SK-N-SH (cell line): Measurements from ENCODE around the gene TLN1. TPM values are rescaled to one million over a fixed set of nuclear protein-coding genes. Genes with fewer than 3 reads are reported as not detected.

Experiments used
- CTCF ChIA-PET: fragments of 300-600, 350-600 bp; formaldehyde crosslinking; extraction: SDS; loops from one replicate; lab custom pipeline; 2021; lab: Yijun Ruan, JAX
- POLR2A ChIA-PET: fragments of 350-600 bp; sonication (Branson Sonifier 250); formaldehyde crosslinking; extraction: SDS; loops from one replicate; lab custom pipeline; 2020; ENCODE audit warnings: antibody characterized with exemption, inconsistent platforms; lab: Yijun Ruan, JAX
- DNase-seq: peaks from one replicate; pipeline ENCODE4 v3.0.0; 2012
- H2AFZ ChIP-seq: fragments of 200-600 bp; sonication (generic); 2 replicates; pipeline ENCODE4 v1.8.1; 2016; ENCODE audit warnings: antibody characterized with exemption, mild to moderate bottlenecking, low read depth
- H3F3A ChIP-seq: fragments of 200-600 bp; sonication (generic); replicated peaks from 2 replicates; pipeline ENCODE3; 2016; ENCODE audit warnings: antibody characterized with exemption, mild to moderate bottlenecking; ENCODE audit not compliant: insufficient read depth
- H3K27ac ChIP-seq, 2 experiments: fragments of 200-500 bp in 1 of 2; fragments of 200-600 bp in 1 of 2; sonication (Bioruptor generic) in 1 of 2; sonication (generic), shearing (Covaris generic) in 1 of 2; 2 replicates each; pipeline versions ENCODE4 v1.5.1 to v1.6.1; 2014 to 2016; ENCODE audit warnings: low read depth in 2 of 2, inconsistent platforms in 1 of 2, low read length in 1 of 2, mild to moderate bottlenecking in 1 of 2, mixed read lengths in 1 of 2
- H3K27me3 ChIP-seq: fragments of 200-600 bp; sonication (generic), shearing (Covaris generic); 2 replicates; pipeline ENCODE4 v1.6.1; 2016; ENCODE audit warnings: mixed run types; ENCODE audit not compliant: insufficient read depth
- H3K36me3 ChIP-seq, 2 experiments: fragments of 200-500 bp in 1 of 2; fragments of 200-600 bp in 1 of 2; sonication (Bioruptor generic) in 1 of 2; sonication (generic) in 1 of 2; replicated peaks in 1 of 2; 2 replicates each; pipeline versions ENCODE3 to v1.5.1; 2014 to 2016; ENCODE audit warnings: low read length in 1 of 2, mild to moderate bottlenecking in 1 of 2; ENCODE audit not compliant: insufficient read depth in 2 of 2, control insufficient read depth in 1 of 2
- H3K4me1 ChIP-seq, 2 experiments: fragments of 200-500 bp in 1 of 2; fragments of 200-600 bp in 1 of 2; sonication (Bioruptor generic) in 1 of 2; sonication (generic), shearing (Covaris generic) in 1 of 2; 2 replicates each; pipeline versions ENCODE4 v1.5.1 to v1.6.1; 2014 to 2016; ENCODE audit warnings: low read depth in 1 of 2, low read length in 1 of 2, mixed run types in 1 of 2; ENCODE audit not compliant: insufficient read depth in 2 of 2, control insufficient read depth in 1 of 2
- H3K4me2 ChIP-seq: fragments of 200-600 bp; sonication (generic), shearing (Covaris generic); 2 replicates; pipeline ENCODE4 v1.6.1; 2017; ENCODE audit warnings: mixed run types
- H3K4me3 ChIP-seq, 2 experiments: fragments of 200-500 bp in 1 of 2; fragments of 200-600 bp in 1 of 2; sonication (Bioruptor generic) in 1 of 2; sonication (generic), shearing (Covaris generic) in 1 of 2; 2 replicates each; pipeline versions ENCODE4 v1.5.1 to v1.8.1; 2014 to 2016; ENCODE audit warnings: low read depth in 2 of 2, inconsistent platforms in 1 of 2, low read length in 1 of 2, mild to moderate bottlenecking in 1 of 2, mixed read lengths in 1 of 2, moderate library complexity in 1 of 2
- H3K79me2 ChIP-seq: fragments of 200-600 bp; sonication (generic); 2 replicates; pipeline ENCODE4 v1.8.1; 2017; ENCODE audit warnings: mild to moderate bottlenecking; ENCODE audit not compliant: insufficient read depth
- H3K9ac ChIP-seq: fragments of 200-600 bp; sonication (generic); 2 replicates; pipeline ENCODE4 v1.6.1; 2017; ENCODE audit warnings: mixed run types
- H3K9me2 ChIP-seq: fragments of 200-600 bp; sonication (generic); 2 replicates; pipeline ENCODE4 v1.6.1; 2017; ENCODE audit warnings: mixed run types
- H3K9me3 ChIP-seq: fragments of 200-600 bp; sonication (generic); 2 replicates; pipeline ENCODE4 v1.6.1; 2017; ENCODE audit warnings: mixed run types, mild to moderate bottlenecking, moderate library complexity
- H4K20me1 ChIP-seq: fragments of 200-600 bp; sonication (generic); 2 replicates; pipeline ENCODE4 v1.6.1; 2017; ENCODE audit warnings: mild to moderate bottlenecking, mixed run types; ENCODE audit not compliant: insufficient read depth
- CHD2 ChIP-seq: fragments of 150-350 bp; IDR thresholded peaks from 2 replicates; pipeline ENCODE4 v1.6.1; 2018; ENCODE audit warnings: low read length; ENCODE audit not compliant: partially characterized antibody
- EZH2phosphoT487 ChIP-seq: fragments of 200-600 bp; sonication (generic); IDR thresholded peaks from 2 replicates; pipeline ENCODE4 v1.6.1; 2017; ENCODE audit warnings: low read depth, mixed run types, mild to moderate bottlenecking, antibody characterized with exemption, moderate library complexity, borderline replicate concordance
- GABPA ChIP-seq: IDR thresholded peaks from 2 replicates; pipeline ENCODE4 v1.4.0; 2012; ENCODE audit warnings: low read depth, mild to moderate bottlenecking
- GATA2 ChIP-seq: sonication (generic); formaldehyde crosslinking; IDR thresholded peaks from 2 replicates; pipeline ENCODE4 v1.5.0; 2020; ENCODE audit warnings: mild to moderate bottlenecking, missing genetic modification reagents
- MEF2A ChIP-seq: IDR thresholded peaks from 2 replicates; pipeline ENCODE4 v1.4.0; 2012; ENCODE audit warnings: low read depth, borderline replicate concordance
- NFIC ChIP-seq: IDR thresholded peaks from 2 replicates; pipeline ENCODE4 v1.4.0; 2012; ENCODE audit warnings: borderline replicate concordance
- NRF1 ChIP-seq: IDR thresholded peaks from 2 replicates; pipeline ENCODE4 v1.6.1; 2012; ENCODE audit warnings: low read depth, mild to moderate bottlenecking, low read length
- RAD21 ChIP-seq: IDR thresholded peaks from 2 replicates; pipeline ENCODE4 v1.6.1; 2012; ENCODE audit warnings: mild to moderate bottlenecking, low read length
- RCOR1 ChIP-seq: fragments of 150-350 bp; IDR thresholded peaks from 2 replicates; pipeline ENCODE4 v1.6.1; 2017; ENCODE audit warnings: antibody characterized with exemption, low read length
- RFX5 ChIP-seq: IDR thresholded peaks from 2 replicates; pipeline ENCODE4 v1.6.1; 2012; ENCODE audit warnings: mild to moderate bottlenecking, improper control_type of control experiment, low read length
- SIN3A ChIP-seq: IDR thresholded peaks from 2 replicates; pipeline ENCODE4 v1.6.1; 2012; ENCODE audit warnings: low read depth, mild to moderate bottlenecking, low read length, moderate library complexity, borderline replicate concordance
- SMC3 ChIP-seq: IDR thresholded peaks from 2 replicates; pipeline ENCODE4 v1.6.1; 2012; ENCODE audit warnings: low read depth, low read length, improper control_type of control experiment
- TCF12 ChIP-seq: IDR thresholded peaks from 2 replicates; pipeline ENCODE4 v1.4.0; 2012
- USF1 ChIP-seq: IDR thresholded peaks from 2 replicates; pipeline ENCODE4 v1.4.0; 2012; ENCODE audit warnings: low read depth, borderline replicate concordance
- YY1 ChIP-seq: IDR thresholded peaks from 2 replicates; pipeline ENCODE4 v1.4.0; 2012; ENCODE audit warnings: low read depth, mild to moderate bottlenecking
- ZBTB33 ChIP-seq: IDR thresholded peaks from 2 replicates; pipeline ENCODE4 v1.4.0; 2012; ENCODE audit warnings: low read depth, borderline replicate concordance
- WGBS: methylation state at CpG from one replicate; pipeline ENCODE4 v1.1.6; 2017; ENCODE audit warnings: low lambda C conversion rate; 5-methylcytosine and 5-hydroxymethylcytosine counted together
- polyA plus RNA-seq, 3 experiments: library from polyadenylated mRNA; depleted of rRNA; stranded (reverse); fragments of >200 nt; gene quantifications; 2 replicates each; pipeline ENCODE4 v1.2.3, GENCODE V29; 2012
- TF ChIP-seq, protein P1 (sequence below): fragments of 150-350 bp; IDR thresholded peaks from 2 replicates; pipeline ENCODE4 v1.6.1; 2016; ENCODE audit warnings: mild to moderate bottlenecking, low read depth, low read length
- TF ChIP-seq, protein P2 (sequence below): fragments of 200-600 bp; sonication (generic); IDR thresholded peaks from 2 replicates; pipeline ENCODE4 v1.6.1; 2017; ENCODE audit warnings: antibody characterized with exemption, mild to moderate bottlenecking, moderate library complexity
- TF ChIP-seq, protein P3 (sequence below): IDR thresholded peaks from 2 replicates; pipeline ENCODE4; 2012
- TF ChIP-seq, protein P4 (sequence below): IDR thresholded peaks from 2 replicates; pipeline ENCODE4 v1.4.0; 2012; ENCODE audit warnings: low read depth

The TLN1 gene
- polyA plus RNA-seq, 1 of the 3 experiments (the other 2 are of a cell fraction), result 115 TPM

GRCh38 chr9:35691334-35691650 lies 40.7 kb downstream of the TLN1 start:
- POLR2A ChIA-PET, result interaction anchor here (0.7 to 1.7 kb wide), 7 partner anchors 11 to 44 kb away, joined by 3 to 10 read pairs (median 4); partner anchors contain the start of genes CA9, CCDC107, CREB3 and RMRP
- H3K4me2 ChIP-seq, result peak overlapping the region; percentile 91
- peaks cover 29% of the 10 kb centered on the region for H4K20me1 ChIP-seq
- TF ChIP-seq USF1, result no peak
- TF ChIP-seq, protein P1, sequence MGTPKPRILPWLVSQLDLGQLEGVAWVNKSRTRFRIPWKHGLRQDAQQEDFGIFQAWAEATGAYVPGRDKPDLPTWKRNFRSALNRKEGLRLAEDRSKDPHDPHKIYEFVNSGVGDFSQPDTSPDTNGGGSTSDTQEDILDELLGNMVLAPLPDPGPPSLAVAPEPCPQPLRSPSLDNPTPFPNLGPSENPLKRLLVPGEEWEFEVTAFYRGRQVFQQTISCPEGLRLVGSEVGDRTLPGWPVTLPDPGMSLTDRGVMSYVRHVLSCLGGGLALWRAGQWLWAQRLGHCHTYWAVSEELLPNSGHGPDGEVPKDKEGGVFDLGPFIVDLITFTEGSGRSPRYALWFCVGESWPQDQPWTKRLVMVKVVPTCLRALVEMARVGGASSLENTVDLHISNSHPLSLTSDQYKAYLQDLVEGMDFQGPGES, result no peak
- no peak for TF ChIP-seq NFIC
- TF ChIP-seq ZBTB33, result no peak
- no peak for TF ChIP-seq GATA2 (CRISPR knock-in tag)
- no peak for TF ChIP-seq SIN3A
- no peak for TF ChIP-seq YY1
- TF ChIP-seq RFX5, result no peak
- TF ChIP-seq TCF12, result no peak
- TF ChIP-seq, protein P2, sequence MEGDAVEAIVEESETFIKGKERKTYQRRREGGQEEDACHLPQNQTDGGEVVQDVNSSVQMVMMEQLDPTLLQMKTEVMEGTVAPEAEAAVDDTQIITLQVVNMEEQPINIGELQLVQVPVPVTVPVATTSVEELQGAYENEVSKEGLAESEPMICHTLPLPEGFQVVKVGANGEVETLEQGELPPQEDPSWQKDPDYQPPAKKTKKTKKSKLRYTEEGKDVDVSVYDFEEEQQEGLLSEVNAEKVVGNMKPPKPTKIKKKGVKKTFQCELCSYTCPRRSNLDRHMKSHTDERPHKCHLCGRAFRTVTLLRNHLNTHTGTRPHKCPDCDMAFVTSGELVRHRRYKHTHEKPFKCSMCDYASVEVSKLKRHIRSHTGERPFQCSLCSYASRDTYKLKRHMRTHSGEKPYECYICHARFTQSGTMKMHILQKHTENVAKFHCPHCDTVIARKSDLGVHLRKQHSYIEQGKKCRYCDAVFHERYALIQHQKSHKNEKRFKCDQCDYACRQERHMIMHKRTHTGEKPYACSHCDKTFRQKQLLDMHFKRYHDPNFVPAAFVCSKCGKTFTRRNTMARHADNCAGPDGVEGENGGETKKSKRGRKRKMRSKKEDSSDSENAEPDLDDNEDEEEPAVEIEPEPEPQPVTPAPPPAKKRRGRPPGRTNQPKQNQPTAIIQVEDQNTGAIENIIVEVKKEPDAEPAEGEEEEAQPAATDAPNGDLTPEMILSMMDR, result no peak
- no peak for TF ChIP-seq RAD21
- TF ChIP-seq, protein P3, sequence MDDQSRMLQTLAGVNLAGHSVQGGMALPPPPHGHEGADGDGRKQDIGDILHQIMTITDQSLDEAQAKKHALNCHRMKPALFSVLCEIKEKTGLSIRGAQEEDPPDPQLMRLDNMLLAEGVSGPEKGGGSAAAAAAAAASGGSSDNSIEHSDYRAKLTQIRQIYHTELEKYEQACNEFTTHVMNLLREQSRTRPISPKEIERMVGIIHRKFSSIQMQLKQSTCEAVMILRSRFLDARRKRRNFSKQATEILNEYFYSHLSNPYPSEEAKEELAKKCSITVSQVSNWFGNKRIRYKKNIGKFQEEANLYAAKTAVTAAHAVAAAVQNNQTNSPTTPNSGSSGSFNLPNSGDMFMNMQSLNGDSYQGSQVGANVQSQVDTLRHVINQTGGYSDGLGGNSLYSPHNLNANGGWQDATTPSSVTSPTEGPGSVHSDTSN, result no peak
- no peak for TF ChIP-seq RCOR1
- TF ChIP-seq EZH2phosphoT487, result no peak
- no peak for TF ChIP-seq MEF2A
- TF ChIP-seq, protein P4, sequence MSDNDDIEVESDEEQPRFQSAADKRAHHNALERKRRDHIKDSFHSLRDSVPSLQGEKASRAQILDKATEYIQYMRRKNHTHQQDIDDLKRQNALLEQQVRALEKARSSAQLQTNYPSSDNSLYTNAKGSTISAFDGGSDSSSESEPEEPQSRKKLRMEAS, result no peak
- no peak for TF ChIP-seq NRF1
- no peak for TF ChIP-seq CHD2
- no peak for TF ChIP-seq GABPA
- TF ChIP-seq SMC3, result no peak
- TF ChIP-seq, all 33 proteins: peak for 0
- Histone ChIP-seq H3K27ac (peak overlapping the region; percentile 93 to 96), H3K9me2 (no peaks in the 10 kb centered on the region), H3K27me3 (no peaks in the 10 kb centered on the region), H2AFZ (peak overlapping the region; percentile 84), H3K4me1 (peaks cover 19 to 34% of the 10 kb centered on the region in 2 experiments; a peak in 3 of 4 replicates), H3K36me3 (peaks cover 8 to 10% of the 10 kb centered on the region in 2 experiments), H3F3A (peaks cover 56% of the 10 kb centered on the region), H3K4me3 (peak overlapping the region; percentile 62 to 73), H3K9ac (peak overlapping the region; percentile 95), H3K79me2 (peaks cover 40% of the 10 kb centered on the region), H3K9me3 (no peaks in the 10 kb centered on the region)
- WGBS, result 58% methylated on average over 9 of the region's 10 CpGs
- DNase-seq, result no peak
- CTCF ChIA-PET, result interaction anchor here (0.9 to 2.7 kb wide), 10 partner anchors 15 to 83 kb away, joined by 3 to 21 read pairs (median 4); partner anchors contain the start of genes ARHGEF39, CCDC107 and RMRP
